ENCODE results near the gene NREP.

Gene NREP

GRCh38 chr5:111679611-111680010 lies 77.4 kb downstream of the NREP start:
- TF ChIP-seq TAF1 (IDR thresholded peaks at IDR 0.05; ENCODE audit: low read depth) = no peak
- no peak for TF ChIP-seq FOXM1 (IDR thresholded peaks at IDR 0.05; ENCODE audit: borderline replicate concordance, low read depth)

All from Ishikawa (cell line).